ENCODE data around the gene FARP1. TPM values are rescaled to one million over a fixed set of nuclear protein-coding genes. Genes with fewer than 3 reads are reported as not detected.

FARP1 gene
- total and polyA plus RNA-seq, 2 of the 13 experiments (the other 11 are each of a cell fraction or from before 2014, with no cell fraction given), result 70.6 to 126 TPM

DNA sequence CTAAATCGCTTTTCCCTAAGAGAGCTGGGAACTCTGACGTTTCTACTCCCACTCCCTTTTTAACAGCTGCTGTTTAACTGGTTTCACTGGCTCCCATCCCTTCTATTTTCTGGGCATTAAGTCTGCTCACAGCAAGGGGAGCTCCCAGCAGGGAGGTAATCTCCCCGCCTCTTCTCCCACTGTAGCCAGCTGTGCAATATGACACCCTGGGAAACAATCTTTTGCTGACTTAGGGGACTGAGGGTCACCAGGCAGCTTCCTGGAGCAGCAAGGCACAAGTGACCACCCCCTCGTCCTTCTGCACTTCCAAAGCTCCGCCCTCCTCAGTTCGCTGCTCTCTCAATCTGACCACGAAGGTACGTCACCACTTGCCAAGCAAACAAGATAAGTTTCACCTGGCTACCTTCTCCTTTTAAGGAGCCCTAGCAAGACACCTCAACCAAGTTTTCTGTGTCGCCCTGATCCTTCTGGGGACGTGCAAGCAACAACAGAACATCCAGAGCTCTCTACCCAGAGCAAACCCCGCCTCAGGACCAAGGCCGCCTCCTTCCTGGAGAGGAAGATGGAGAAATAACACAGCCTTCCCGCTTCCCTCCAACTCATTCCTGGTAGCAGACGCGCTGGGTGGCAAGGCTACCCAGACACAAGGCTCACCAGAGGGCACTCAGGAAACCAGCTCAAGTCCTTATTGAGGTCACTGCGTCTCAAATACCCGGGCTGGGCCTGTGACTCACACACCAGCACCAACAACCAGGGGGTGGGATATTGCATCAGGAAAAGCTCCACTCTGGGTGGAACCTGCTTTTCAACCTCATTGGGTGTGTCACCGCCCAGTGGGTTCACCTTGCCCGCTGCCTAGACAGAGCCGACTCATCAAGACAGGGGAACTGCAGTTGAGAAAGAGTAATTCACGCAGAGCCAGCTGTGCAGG, 341.7 kb downstream of the FARP1 start:
- intact Hi-C loops (cut with micrococcal nuclease; ENCODE audit: unreplicated experiment), result loop anchor here (2.0 to 5.0 kb wide), 2 partner anchors 84 to 168 kb away; no protein-coding TSS in a partner anchor
- H3K4me3 ChIP-seq (replicated peaks in 1 of 3; ENCODE audit: insufficient read depth in 1 of 3, low read depth in 2 of 3, low read length in 3 of 3), result peak overlapping the region; percentile 23 to 66 (median 34); a peak in 5 of 6 replicates
- CTCF ChIA-PET (ENCODE audit: low intra/inter-chr PET ratio, low total read pairs), result no interaction called here
- H3K4me1 ChIP-seq (ENCODE audit: insufficient read depth, low read length), result peaks cover 92% of the 10 kb centered on the region
- FAIRE-seq, result peak; percentile 88
- peak overlapping the region; percentile 85 for H3K4me2 ChIP-seq (ENCODE audit: low read depth, low read length)
- peak; percentile 91 for DNase-seq (ENCODE audit: low spot score)
- H3K9me3 ChIP-seq (ENCODE audit: low read length), result no peaks in the 10 kb centered on the region
- BruUV-seq (replicated peaks), result TSS peak; percentile 91
- peaks cover 7% of the 10 kb centered on the region for H4K20me1 ChIP-seq (ENCODE audit: insufficient read depth, low read length)
- POLR2A ChIA-PET, result interaction anchor here (1.4 to 2.8 kb wide), 7 partner anchors 11 to 169 kb away, joined by 3 to 21 read pairs (median 8); partner anchors contain the start of gene STK24
- ATAC-seq, result peak; percentile 93
- 11% methylated on average over 12 of the region's 21 CpGs for WGBS (ENCODE audit: low lambda C conversion rate)
- in situ Hi-C loops (cut with HindIII; ENCODE audit: extremely low pct_ligation_motif_present, low pct_unique_long_range_greater_than_20kb), result loop anchor here (5.0 kb wide), 1 partner anchor 168 kb away; no protein-coding TSS in a partner anchor
- no peak overlapping the region for H2AFZ ChIP-seq (ENCODE audit: low read length)
- no peaks in the 10 kb centered on the region for H3K27me3 ChIP-seq (ENCODE audit: control insufficient read depth in 1 of 2, insufficient read depth in 2 of 2, low read length in 2 of 2)
- peaks cover 99% of the 10 kb centered on the region for H3K79me2 ChIP-seq (ENCODE audit: insufficient read depth, low read length)
- peak overlapping the region; percentile 88 for H3K27ac ChIP-seq (ENCODE audit: extremely low read length, insufficient read depth, low read length)
- H3K36me3 ChIP-seq (replicated peaks in 1 of 2; ENCODE audit: control insufficient read depth in 1 of 2, insufficient read depth in 2 of 2, low read length in 2 of 2), result peaks cover 7 to 15% of the 10 kb centered on the region in 2 experiments; a peak in 4 of 5 replicates
- H3K9ac ChIP-seq (ENCODE audit: insufficient read depth, low read depth, low read length), result peak overlapping the region; percentile 74
- TF ChIP-seq FOSL1 (CRISPR knock-in tag; IDR thresholded peaks at IDR 0.05; ENCODE audit: borderline replicate concordance) (0 out of 2 replicates have a peak, but pooled peaks have one; percentile 11), HNRNPL (IDR thresholded peaks at IDR 0.05; ENCODE audit: low read depth, low read length) (0 out of 2 replicates have a peak, but pooled peaks have one; percentile 30), ZNF530 (CRISPR knock-in tag; IDR thresholded peaks at IDR 0.05; ENCODE audit: low read depth) (no peak), ZNF441 (CRISPR knock-in tag; IDR thresholded peaks at IDR 0.05; ENCODE audit: borderline replicate concordance) (peak; percentile 22; the same call in 1 of the 2 replicates), RNF2 (conservative IDR thresholded peaks at IDR 0.05; ENCODE audit: low read depth) (no peak), HMG20A (CRISPR knock-in tag; IDR thresholded peaks at IDR 0.05; ENCODE audit: borderline replicate concordance) (0 out of 2 replicates have a peak, but pooled peaks have one; percentile 18), SAP130 (CRISPR knock-in tag; IDR thresholded peaks at IDR 0.05; ENCODE audit: low read depth) (peak; percentile 54), ZNF564 (CRISPR knock-in tag; IDR thresholded peaks at IDR 0.05) (no peak; the same call in 1 of the 2 replicates)
- TF ChIP-seq, protein P1, sequence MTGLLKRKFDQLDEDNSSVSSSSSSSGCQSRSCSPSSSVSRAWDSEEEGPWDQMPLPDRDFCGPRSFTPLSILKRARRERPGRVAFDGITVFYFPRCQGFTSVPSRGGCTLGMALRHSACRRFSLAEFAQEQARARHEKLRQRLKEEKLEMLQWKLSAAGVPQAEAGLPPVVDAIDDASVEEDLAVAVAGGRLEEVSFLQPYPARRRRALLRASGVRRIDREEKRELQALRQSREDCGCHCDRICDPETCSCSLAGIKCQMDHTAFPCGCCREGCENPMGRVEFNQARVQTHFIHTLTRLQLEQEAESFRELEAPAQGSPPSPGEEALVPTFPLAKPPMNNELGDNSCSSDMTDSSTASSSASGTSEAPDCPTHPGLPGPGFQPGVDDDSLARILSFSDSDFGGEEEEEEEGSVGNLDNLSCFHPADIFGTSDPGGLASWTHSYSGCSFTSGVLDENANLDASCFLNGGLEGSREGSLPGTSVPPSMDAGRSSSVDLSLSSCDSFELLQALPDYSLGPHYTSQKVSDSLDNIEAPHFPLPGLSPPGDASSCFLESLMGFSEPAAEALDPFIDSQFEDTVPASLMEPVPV (CRISPR knock-in tag; IDR thresholded peaks at IDR 0.05), result no peak
- TF ChIP-seq, protein P2, sequence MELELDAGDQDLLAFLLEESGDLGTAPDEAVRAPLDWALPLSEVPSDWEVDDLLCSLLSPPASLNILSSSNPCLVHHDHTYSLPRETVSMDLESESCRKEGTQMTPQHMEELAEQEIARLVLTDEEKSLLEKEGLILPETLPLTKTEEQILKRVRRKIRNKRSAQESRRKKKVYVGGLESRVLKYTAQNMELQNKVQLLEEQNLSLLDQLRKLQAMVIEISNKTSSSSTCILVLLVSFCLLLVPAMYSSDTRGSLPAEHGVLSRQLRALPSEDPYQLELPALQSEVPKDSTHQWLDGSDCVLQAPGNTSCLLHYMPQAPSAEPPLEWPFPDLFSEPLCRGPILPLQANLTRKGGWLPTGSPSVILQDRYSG (CRISPR knock-in tag; IDR thresholded peaks at IDR 0.05), result no peak
- TF ChIP-seq, protein P3, sequence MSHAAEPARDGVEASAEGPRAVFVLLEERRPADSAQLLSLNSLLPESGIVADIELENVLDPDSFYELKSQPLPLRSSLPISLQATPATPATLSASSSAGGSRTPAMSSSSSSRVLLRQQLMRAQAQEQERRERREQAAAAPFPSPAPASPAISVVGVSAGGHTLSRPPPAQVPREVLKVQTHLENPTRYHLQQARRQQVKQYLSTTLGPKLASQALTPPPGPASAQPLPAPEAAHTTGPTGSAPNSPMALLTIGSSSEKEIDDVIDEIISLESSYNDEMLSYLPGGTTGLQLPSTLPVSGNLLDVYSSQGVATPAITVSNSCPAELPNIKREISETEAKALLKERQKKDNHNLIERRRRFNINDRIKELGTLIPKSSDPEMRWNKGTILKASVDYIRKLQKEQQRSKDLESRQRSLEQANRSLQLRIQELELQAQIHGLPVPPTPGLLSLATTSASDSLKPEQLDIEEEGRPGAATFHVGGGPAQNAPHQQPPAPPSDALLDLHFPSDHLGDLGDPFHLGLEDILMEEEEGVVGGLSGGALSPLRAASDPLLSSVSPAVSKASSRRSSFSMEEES (CRISPR knock-in tag; IDR thresholded peaks at IDR 0.05), result no peak; the same call in 1 of the 2 replicates
- TF ChIP-seq, protein P4, sequence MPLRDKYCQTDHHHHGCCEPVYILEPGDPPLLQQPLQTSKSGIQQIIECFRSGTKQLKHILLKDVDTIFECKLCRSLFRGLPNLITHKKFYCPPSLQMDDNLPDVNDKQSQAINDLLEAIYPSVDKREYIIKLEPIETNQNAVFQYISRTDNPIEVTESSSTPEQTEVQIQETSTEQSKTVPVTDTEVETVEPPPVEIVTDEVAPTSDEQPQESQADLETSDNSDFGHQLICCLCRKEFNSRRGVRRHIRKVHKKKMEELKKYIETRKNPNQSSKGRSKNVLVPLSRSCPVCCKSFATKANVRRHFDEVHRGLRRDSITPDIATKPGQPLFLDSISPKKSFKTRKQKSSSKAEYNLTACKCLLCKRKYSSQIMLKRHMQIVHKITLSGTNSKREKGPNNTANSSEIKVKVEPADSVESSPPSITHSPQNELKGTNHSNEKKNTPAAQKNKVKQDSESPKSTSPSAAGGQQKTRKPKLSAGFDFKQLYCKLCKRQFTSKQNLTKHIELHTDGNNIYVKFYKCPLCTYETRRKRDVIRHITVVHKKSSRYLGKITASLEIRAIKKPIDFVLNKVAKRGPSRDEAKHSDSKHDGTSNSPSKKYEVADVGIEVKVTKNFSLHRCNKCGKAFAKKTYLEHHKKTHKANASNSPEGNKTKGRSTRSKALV (CRISPR knock-in tag; IDR thresholded peaks at IDR 0.05), result 0 out of 2 replicates have a peak, but pooled peaks have one; percentile 39
- TF ChIP-seq, protein P5, sequence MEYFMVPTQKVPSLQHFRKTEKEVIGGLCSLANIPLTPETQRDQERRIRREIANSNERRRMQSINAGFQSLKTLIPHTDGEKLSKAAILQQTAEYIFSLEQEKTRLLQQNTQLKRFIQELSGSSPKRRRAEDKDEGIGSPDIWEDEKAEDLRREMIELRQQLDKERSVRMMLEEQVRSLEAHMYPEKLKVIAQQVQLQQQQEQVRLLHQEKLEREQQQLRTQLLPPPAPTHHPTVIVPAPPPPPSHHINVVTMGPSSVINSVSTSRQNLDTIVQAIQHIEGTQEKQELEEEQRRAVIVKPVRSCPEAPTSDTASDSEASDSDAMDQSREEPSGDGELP (IDR thresholded peaks at IDR 0.05; ENCODE audit: borderline replicate concordance, low read depth), result peak; percentile 96
- TF ChIP-seq, protein P6, sequence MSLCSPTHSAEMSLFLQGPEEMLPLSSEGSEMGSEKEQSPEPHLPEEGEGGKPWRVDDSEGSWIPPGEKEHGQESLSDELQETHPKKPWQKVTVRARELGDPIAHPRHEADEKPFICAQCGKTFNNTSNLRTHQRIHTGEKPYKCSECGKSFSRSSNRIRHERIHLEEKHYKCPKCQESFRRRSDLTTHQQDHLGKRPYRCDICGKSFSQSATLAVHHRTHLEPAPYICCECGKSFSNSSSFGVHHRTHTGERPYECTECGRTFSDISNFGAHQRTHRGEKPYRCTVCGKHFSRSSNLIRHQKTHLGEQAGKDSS (CRISPR knock-in tag; IDR thresholded peaks at IDR 0.05; ENCODE audit: borderline replicate concordance, low read depth), result peak; percentile 21; the same call in 1 of the 2 replicates

All from HepG2 (cell line).